GM23338 (cell line): ENCODE data around the gene PGM1. TPM values are rescaled to one million over a fixed set of nuclear protein-coding genes. Genes with fewer than 3 reads are reported as not detected.

Source experiments
- ATAC-seq: fragments of 200-7000 bp; cut with Tn5 transposase; 3 replicates; pipeline ENCODE4 v1.9.1; 2020
- DNase-seq: peaks from one replicate; pipeline ENCODE4 v3.0.0-alpha.2; 2015; ENCODE audit warnings: low spot score
- H2AFZ ChIP-seq: fragments of 200-600 bp; sonication (generic); 2 replicates; pipeline ENCODE4 v1.8.0; 2016; ENCODE audit warnings: antibody characterized with exemption, mild to moderate bottlenecking, moderate library complexity
- H3F3A ChIP-seq: fragments of 200-600 bp; sonication (generic); replicated peaks from 2 replicates; pipeline ENCODE4 v1.8.0; 2017; ENCODE audit warnings: antibody characterized with exemption, mixed run types, low read depth
- H3K27ac ChIP-seq: fragments of 200-600 bp; sonication (generic); 2 replicates; pipeline ENCODE4 v1.6.1; 2016; ENCODE audit warnings: low read depth
- H3K27me3 ChIP-seq: fragments of 200-600 bp; sonication (generic); 2 replicates; pipeline ENCODE4 v1.8.0; 2016; ENCODE audit warnings: mild to moderate bottlenecking, mixed run types, moderate library complexity; ENCODE audit not compliant: insufficient read depth
- H3K36me3 ChIP-seq: fragments of 200-600 bp; sonication (generic); 2 replicates; pipeline ENCODE4 v1.8.0; 2016; ENCODE audit warnings: mild to moderate bottlenecking; ENCODE audit not compliant: insufficient read depth
- H3K4me1 ChIP-seq: fragments of 200-600 bp; sonication (generic); 2 replicates; pipeline ENCODE4 v1.8.0; 2016; ENCODE audit warnings: mild to moderate bottlenecking, moderate library complexity; ENCODE audit not compliant: insufficient read depth
- H3K4me2 ChIP-seq: fragments of 200-600 bp; sonication (generic); 2 replicates; pipeline ENCODE4 v1.7.1; 2017; ENCODE audit warnings: mixed run types
- H3K4me3 ChIP-seq: fragments of 200-600 bp; sonication (generic); 2 replicates; pipeline ENCODE4 v1.6.1; 2016; ENCODE audit warnings: mixed run types
- H3K79me2 ChIP-seq: fragments of 200-600 bp; sonication (generic); replicated peaks from 2 replicates; pipeline ENCODE4 v1.8.0; 2017; ENCODE audit warnings: mild to moderate bottlenecking; ENCODE audit not compliant: insufficient read depth
- H3K9me2 ChIP-seq: fragments of 200-600 bp; sonication (generic); 2 replicates; pipeline ENCODE4 v1.8.0; 2017; ENCODE audit not compliant: insufficient read depth
- H4K20me1 ChIP-seq: fragments of 200-600 bp; sonication (generic); replicated peaks from 2 replicates; pipeline ENCODE4 v1.8.0; 2017; ENCODE audit warnings: mild to moderate bottlenecking; ENCODE audit not compliant: insufficient read depth
- H3K27ac Mint-ChIP-seq: 2 replicates; pipeline ENCODE4 v1.8.0; 2020; ENCODE audit warnings: inconsistent platforms, mild to moderate bottlenecking, moderate library complexity, mixed read lengths
- H3K27me3 Mint-ChIP-seq: 3 replicates; pipeline ENCODE4 v1.8.0; 2022; ENCODE audit warnings: low read depth, mild to moderate bottlenecking, moderate library complexity, mixed read lengths, inconsistent platforms; ENCODE audit not compliant: insufficient read depth, poor library complexity
- H3K36me3 Mint-ChIP-seq: 3 replicates; pipeline ENCODE4 v1.8.0; 2021; ENCODE audit warnings: low read depth, mild to moderate bottlenecking, inconsistent platforms, moderate library complexity, mixed read lengths
- H3K4me1 Mint-ChIP-seq: 3 replicates; pipeline ENCODE4 v1.8.0; 2020; ENCODE audit warnings: mild to moderate bottlenecking, inconsistent platforms, mixed read lengths
- H3K4me3 Mint-ChIP-seq: 3 replicates; pipeline ENCODE4 v1.8.0; 2021; ENCODE audit warnings: moderate library complexity, mild to moderate bottlenecking, inconsistent platforms, mixed read lengths
- H3K9me3 Mint-ChIP-seq: 3 replicates; pipeline ENCODE4 v1.8.0; 2020; ENCODE audit warnings: moderate library complexity, mild to moderate bottlenecking, inconsistent platforms, mixed read lengths
- CREB1 ChIP-seq: fragments of 250-450 bp; sonication (Bioruptor Pico); IDR thresholded peaks from 2 replicates; pipeline ENCODE4 v1.5.0; 2020; ENCODE audit warnings: low read depth, mild to moderate bottlenecking, moderate library complexity
- EZH2 ChIP-seq: fragments of 200-600 bp; sonication (generic); IDR thresholded peaks from one replicate; pipeline ENCODE4 v1.8.0; 2017; ENCODE audit warnings: antibody characterized with exemption, mild to moderate bottlenecking, low read depth; ENCODE audit not compliant: unreplicated experiment
- EZH2phosphoT487 ChIP-seq: fragments of 200-600 bp; sonication (generic); IDR thresholded peaks from one replicate; pipeline ENCODE4 v1.8.1; 2018; ENCODE audit warnings: antibody characterized with exemption; ENCODE audit not compliant: unreplicated experiment
- JUNB ChIP-seq: IDR thresholded peaks from one replicate; pipeline ENCODE4 v1.6.1; 2016; ENCODE audit warnings: antibody characterized with exemption; ENCODE audit not compliant: unreplicated experiment
- NANOG ChIP-seq: IDR thresholded peaks from 2 replicates; pipeline ENCODE4 v1.6.1; 2016; ENCODE audit warnings: antibody characterized with exemption, borderline replicate concordance
- POLR2AphosphoS5 ChIP-seq: IDR thresholded peaks from 2 replicates; pipeline ENCODE4 v1.6.1; 2016; ENCODE audit warnings: antibody characterized with exemption, low read depth
- ZNF114 ChIP-seq: fragments of 250-450 bp; sonication (Bioruptor Pico); IDR thresholded peaks from 2 replicates; pipeline ENCODE4 v1.5.0; 2020; ENCODE audit warnings: mild to moderate bottlenecking, moderate library complexity
- ZNF331 ChIP-seq: fragments of 250-450 bp; sonication (Bioruptor Pico); IDR thresholded peaks from 2 replicates; pipeline ENCODE4 v1.5.0; 2020; ENCODE audit warnings: low read depth, mild to moderate bottlenecking, moderate library complexity
- ZNF462 ChIP-seq: fragments of 250-450 bp; sonication (Bioruptor Pico); IDR thresholded peaks from 2 replicates; pipeline ENCODE4 v1.5.0; 2020; ENCODE audit warnings: mild to moderate bottlenecking, moderate library complexity
- polyA plus RNA-seq: library from polyadenylated mRNA; unstranded; fragments of >200 nt; fragmentation: Nextera tagmentation; extraction: Ambion mirVana; gene quantifications from 2 replicates; pipeline ENCODE4 v1.2.1, GENCODE V29; 2016
- total RNA-seq: library from RNA; depleted of rRNA; stranded (reverse); fragments of >200 nt; shearing (Covaris generic); gene quantifications from 2 replicates; pipeline ENCODE4 v1.2.3, GENCODE V29; 2014

Gene PGM1
- total and polyA plus RNA-seq, 2 experiments from 2014 or later: 20.9 to 71.9 TPM

- TF ChIP-seq ZNF462 (CRISPR knock-in tag): no peak
- no peak for TF ChIP-seq ZNF114
- TF ChIP-seq POLR2AphosphoS5: no peak
These were observed 45.7 kb downstream of the PGM1 start (continued) for GRCh38 chr1:63638875-63639274.

- Histone ChIP-seq H3F3A (no peaks in the 10 kb centered on the region), H3K9me2 (no peaks in the 10 kb centered on the region), H3K4me1 (no peaks in the 10 kb centered on the region), H3K27me3 (no peaks in the 10 kb centered on the region), H3K27ac (no peak overlapping the region), H2AFZ (no peak overlapping the region), H4K20me1 (no peaks in the 10 kb centered on the region), H3K4me2 (no peak overlapping the region), H3K79me2 (no peaks in the 10 kb centered on the region), H3K4me3 (no peak overlapping the region), H3K36me3 (no peaks in the 10 kb centered on the region; the same call in 1 of the 2 replicates)
- peaks cover 2% of the 10 kb centered on the region; the same call in 2 of the 3 replicates for H3K4me1 Mint-ChIP-seq
- peaks cover 2% of the 10 kb centered on the region; the same call in 2 of the 3 replicates for H3K36me3 Mint-ChIP-seq
- H3K27me3 Mint-ChIP-seq: peaks cover 4% of the 10 kb centered on the region
- ATAC-seq (no peak), DNase-seq (no peak)
- H3K27ac Mint-ChIP-seq: no peak overlapping the region
- H3K9me3 Mint-ChIP-seq: no peaks in the 10 kb centered on the region
- H3K4me3 Mint-ChIP-seq: no peak overlapping the region
- TF ChIP-seq JUNB (no peak), EZH2 (no peak), ZNF462 (CRISPR knock-in tag) (no peak), CREB1 (CRISPR knock-in tag) (no peak), NANOG (no peak), EZH2phosphoT487 (no peak), ZNF331 (CRISPR knock-in tag) (no peak)
These were observed 47.7 kb downstream of the PGM1 start for GRCh38 chr1:63640633-63641567.
